ENCODE measurements around the gene FBXW4.
"Not testable (repeated sequence)": the region's sequence is repeated elsewhere in the genome, so short reads cannot be mapped to it uniquely, and the experiment has no call there.

Gene FBXW4

GRCh38 chr10:101617102-101617823 lies 77.7 kb downstream of the FBXW4 start:
- no peak for DNase-seq (ENCODE audit: low spot score)

GRCh38 chr10:101616415-101617101 lies 78.4 kb downstream of the FBXW4 start:
- no peak for DNase-seq (ENCODE audit: low spot score)

- no peak for DNase-seq (ENCODE audit: low spot score)
Measured at GRCh38 chr10:101615525-101616116, 79.3 kb downstream of the FBXW4 start.

GRCh38 chr10:101614663-101615524 lies 80.1 kb downstream of the FBXW4 start:
- no peak for DNase-seq (ENCODE audit: low spot score)

GRCh38 chr10:101613646-101614045 lies 81.3 kb downstream of the FBXW4 start:
- DNase-seq (ENCODE audit: low spot score): no peak

GRCh38 chr10:101612872-101613271 lies 82.1 kb downstream of the FBXW4 start:
- no peak for DNase-seq (ENCODE audit: low spot score)

- DNase-seq (ENCODE audit: low spot score): no peak
Measured at GRCh38 chr10:101612086-101612485, 82.9 kb downstream of the FBXW4 start.

GRCh38 chr10:101611096-101611905 lies 83.7 kb downstream of the FBXW4 start:
- no peak for DNase-seq (ENCODE audit: low spot score)

GRCh38 chr10:101609481-101609880 lies 85.5 kb downstream of the FBXW4 start:
- DNase-seq (ENCODE audit: low spot score): no peak

- no peak for DNase-seq (ENCODE audit: low spot score)
Measured at GRCh38 chr10:101607124-101607523, 87.8 kb downstream of the FBXW4 start.

GRCh38 chr10:101602761-101603398 lies 92.1 kb downstream of the FBXW4 start:
- peak; percentile 88 for DNase-seq (ENCODE audit: low spot score)

GRCh38 chr10:101601541-101601940 lies 93.4 kb downstream of the FBXW4 start:
- peak; percentile 60 for DNase-seq (ENCODE audit: low spot score)

- DNase-seq (ENCODE audit: low spot score): no peak
Measured at GRCh38 chr10:101597091-101597900, 97.7 kb downstream of the FBXW4 start.

GRCh38 chr10:101595591-101596433 lies 99.2 kb downstream of the FBXW4 start:
- no peak for DNase-seq (ENCODE audit: low spot score)

GRCh38 chr10:101593331-101593730 lies 101.6 kb downstream of the FBXW4 start:
- DNase-seq (ENCODE audit: low spot score): not testable (repeated sequence)

- peak; percentile 67 for DNase-seq (ENCODE audit: low spot score)
Measured at GRCh38 chr10:101588879-101589278, 106.1 kb downstream of the FBXW4 start.

- peak; percentile 96 for DNase-seq (ENCODE audit: low spot score)
Measured at GRCh38 chr10:101587725-101588653, 107.0 kb downstream of the FBXW4 start, which contains the start of the genes DPCD and POLL. TSS of gene DPCD (plus strand) at chr10:101588321. CDS start at chr10:101588337, 16 bp downstream. TSS of gene POLL (minus strand) at chr10:101588257. CDS start at chr10:101587360, 897 bp downstream.

GRCh38 chr10:101585841-101586240 lies 109.1 kb downstream of the FBXW4 start:
- no peak for DNase-seq (ENCODE audit: low spot score)
